Smooth muscle cell (in vitro differentiated cells): ENCODE data around the gene GDF10. TPM values are rescaled to one million over a fixed set of nuclear protein-coding genes. Genes with fewer than 3 reads are reported as not detected.

Experiments
- DNase-seq: peaks from one replicate; lab custom pipeline; 2025; ENCODE audit not compliant: unreplicated experiment; lab: John Stamatoyannopoulos, UW
- H2AFZ ChIP-seq: fragments of 200-600 bp; sonication (generic); 2 replicates; pipeline ENCODE4 v1.6.0; 2016; ENCODE audit warnings: antibody characterized with exemption, low read depth, mild to moderate bottlenecking
- H3F3A ChIP-seq: fragments of 200-600 bp; sonication (generic); 2 replicates; pipeline ENCODE4 v1.6.0; 2017; ENCODE audit warnings: antibody characterized with exemption, low read depth
- H3K27ac ChIP-seq: fragments of 200-600 bp; sonication (generic); 2 replicates; pipeline ENCODE4 v1.5.1; 2016; ENCODE audit warnings: low read depth, mild to moderate bottlenecking
- H3K27me3 ChIP-seq: fragments of 200-600 bp; sonication (generic); 2 replicates; pipeline ENCODE4 v1.6.1; 2016; ENCODE audit warnings: low read depth, mild to moderate bottlenecking
- H3K36me3 ChIP-seq: fragments of 200-600 bp; sonication (generic); 2 replicates; pipeline ENCODE4 v1.5.1; 2016; ENCODE audit warnings: low read depth
- H3K4me1 ChIP-seq: fragments of 200-600 bp; sonication (generic); 2 replicates; pipeline ENCODE4 v1.5.1; 2016; ENCODE audit warnings: low read depth
- H3K4me2 ChIP-seq: fragments of 200-600 bp; sonication (generic); 2 replicates; pipeline ENCODE4 v1.6.0; 2016; ENCODE audit warnings: mild to moderate bottlenecking
- H3K4me3 ChIP-seq: fragments of 200-600 bp; sonication (generic); 2 replicates; pipeline ENCODE4 v1.5.1; 2016; ENCODE audit warnings: mild to moderate bottlenecking
- H3K79me2 ChIP-seq: fragments of 200-600 bp; sonication (generic); 2 replicates; pipeline ENCODE4 v1.6.0; 2016; ENCODE audit warnings: low read depth, mild to moderate bottlenecking
- H3K9ac ChIP-seq: fragments of 200-600 bp; sonication (generic); 2 replicates; pipeline ENCODE4 v1.6.0; 2016; ENCODE audit warnings: low read depth
- H3K9me3 ChIP-seq: fragments of 200-600 bp; sonication (generic); replicated peaks from 2 replicates; pipeline ENCODE4 v1.5.1; 2016; ENCODE audit warnings: low read depth
- H4K20me1 ChIP-seq: fragments of 200-600 bp; sonication (generic); 2 replicates; pipeline ENCODE4 v1.6.0; 2016; ENCODE audit warnings: low read depth
- WGBS: methylation state at CpG from one replicate; pipeline ENCODE4 v1.1.7; 2016; ENCODE audit warnings: low lambda C conversion rate; 5-methylcytosine and 5-hydroxymethylcytosine counted together
- polyA plus RNA-seq: library from polyadenylated mRNA; unstranded; fragments of >200 nt; fragmentation: Nextera tagmentation; extraction: Ambion mirVana; gene quantifications from 2 replicates; pipeline ENCODE4 v1.2.1, GENCODE V29; 2016
- total RNA-seq: library from RNA; depleted of rRNA; stranded (reverse); fragments of >200 nt; gene quantifications from 2 replicates; pipeline ENCODE4 v1.2.3, GENCODE V29; 2014
- TF ChIP-seq, protein P1 (sequence below): fragments of 200-600 bp; sonication (generic); IDR thresholded peaks from 2 replicates; pipeline ENCODE4 v1.5.1; 2017; ENCODE audit warnings: borderline replicate concordance, mild to moderate bottlenecking, antibody characterized with exemption; ENCODE audit not compliant: insufficient read depth, poor library complexity, severe bottlenecking

GDF10 gene
- total and polyA plus RNA-seq, 2 experiments from 2014 or later = 0.58 to 1.5 TPM

DNA sequence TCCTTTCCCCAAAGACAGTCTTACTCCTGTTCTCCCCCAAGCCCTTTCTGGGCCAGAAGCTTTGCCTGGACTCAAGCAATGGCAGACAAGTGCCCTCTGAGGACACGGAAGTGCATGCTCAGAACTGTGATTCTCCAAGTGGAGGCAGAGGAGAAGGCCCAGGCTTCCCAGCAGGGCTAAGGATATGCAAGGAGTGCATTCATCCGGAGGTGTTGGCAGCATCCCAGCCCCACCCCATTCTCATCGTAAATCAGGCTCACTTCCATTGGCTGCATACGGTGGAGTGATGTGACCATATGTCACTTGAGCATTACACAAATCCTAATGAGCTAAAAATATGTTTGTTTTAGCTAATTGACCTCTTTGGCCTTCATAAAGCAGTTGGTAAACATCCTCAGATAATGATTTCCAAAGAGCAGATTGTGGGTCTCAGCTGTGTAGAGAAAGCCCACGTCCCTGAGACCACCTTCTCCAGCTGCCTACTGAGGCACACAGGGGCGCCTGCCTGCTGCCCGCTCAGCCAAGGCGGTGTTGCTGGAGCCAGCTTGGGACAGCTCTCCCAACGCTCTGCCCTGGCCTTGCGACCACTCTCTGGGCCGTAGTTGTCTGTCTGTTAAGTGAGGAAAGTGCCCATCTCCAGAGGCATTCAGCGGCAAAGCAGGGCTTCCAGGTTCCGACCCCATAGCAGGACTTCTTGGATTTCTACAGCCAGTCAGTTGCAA is 46.7 kb downstream of the GDF10 start:
- Histone ChIP-seq H3K9me3 (no peaks in the 10 kb centered on the region), H3K4me1 (no peaks in the 10 kb centered on the region), H4K20me1 (no peaks in the 10 kb centered on the region), H3K4me3 (no peak overlapping the region), H3K27me3 (no peaks in the 10 kb centered on the region), H3K4me2 (no peak overlapping the region), H3K36me3 (no peaks in the 10 kb centered on the region), H3K27ac (no peak overlapping the region), H3F3A (no peaks in the 10 kb centered on the region), H3K79me2 (no peaks in the 10 kb centered on the region), H2AFZ (no peak overlapping the region), H3K9ac (no peak overlapping the region)
- WGBS = 84% methylated on average over 13 of the region's 13 CpGs
- TF ChIP-seq, protein P1, sequence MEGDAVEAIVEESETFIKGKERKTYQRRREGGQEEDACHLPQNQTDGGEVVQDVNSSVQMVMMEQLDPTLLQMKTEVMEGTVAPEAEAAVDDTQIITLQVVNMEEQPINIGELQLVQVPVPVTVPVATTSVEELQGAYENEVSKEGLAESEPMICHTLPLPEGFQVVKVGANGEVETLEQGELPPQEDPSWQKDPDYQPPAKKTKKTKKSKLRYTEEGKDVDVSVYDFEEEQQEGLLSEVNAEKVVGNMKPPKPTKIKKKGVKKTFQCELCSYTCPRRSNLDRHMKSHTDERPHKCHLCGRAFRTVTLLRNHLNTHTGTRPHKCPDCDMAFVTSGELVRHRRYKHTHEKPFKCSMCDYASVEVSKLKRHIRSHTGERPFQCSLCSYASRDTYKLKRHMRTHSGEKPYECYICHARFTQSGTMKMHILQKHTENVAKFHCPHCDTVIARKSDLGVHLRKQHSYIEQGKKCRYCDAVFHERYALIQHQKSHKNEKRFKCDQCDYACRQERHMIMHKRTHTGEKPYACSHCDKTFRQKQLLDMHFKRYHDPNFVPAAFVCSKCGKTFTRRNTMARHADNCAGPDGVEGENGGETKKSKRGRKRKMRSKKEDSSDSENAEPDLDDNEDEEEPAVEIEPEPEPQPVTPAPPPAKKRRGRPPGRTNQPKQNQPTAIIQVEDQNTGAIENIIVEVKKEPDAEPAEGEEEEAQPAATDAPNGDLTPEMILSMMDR = no peak
- no peak for DNase-seq

DNA sequence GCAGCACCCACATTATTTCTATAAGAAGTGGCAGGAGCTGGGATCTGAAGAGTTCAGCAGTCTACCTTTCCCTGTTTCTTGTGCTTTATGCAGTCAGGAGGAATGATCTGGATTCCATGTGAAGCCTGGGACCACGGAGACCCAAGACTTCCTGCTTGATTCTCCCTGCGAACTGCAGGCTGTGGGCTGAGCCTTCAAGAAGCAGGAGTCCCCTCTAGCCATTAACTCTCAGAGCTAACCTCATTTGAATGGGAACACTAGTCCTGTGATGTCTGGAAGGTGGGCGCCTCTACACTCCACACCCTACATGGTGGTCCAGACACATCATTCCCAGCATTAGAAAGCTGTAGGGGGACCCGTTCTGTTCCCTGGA is 47.3 kb downstream of the GDF10 start:
- 92% methylated on average over 4 of the region's 4 CpGs for WGBS
- no peak overlapping the region for H3K27ac ChIP-seq

DNA sequence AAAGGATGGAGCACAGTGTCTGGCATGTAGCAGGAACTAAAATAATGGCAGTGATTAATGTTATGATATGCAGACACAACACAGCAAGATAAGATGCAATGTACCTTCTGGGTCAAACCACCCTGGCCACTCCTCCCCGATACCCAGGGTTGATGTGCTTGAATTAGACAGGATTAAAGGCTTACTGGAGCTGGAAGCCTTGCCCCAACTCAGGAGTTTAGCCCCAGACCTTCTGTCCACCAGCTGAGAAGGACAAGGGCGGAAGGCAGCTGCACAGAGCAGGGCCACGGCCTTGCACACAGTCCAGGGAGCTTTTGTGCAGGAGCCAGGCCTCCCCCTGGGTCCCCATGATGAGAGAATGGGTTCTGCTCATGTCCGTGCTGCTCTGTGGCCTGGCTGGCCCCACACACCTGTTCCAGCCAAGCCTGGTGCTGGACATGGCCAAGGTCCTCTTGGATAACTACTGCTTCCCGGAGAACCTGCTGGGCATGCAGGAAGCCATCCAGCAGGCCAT is 48.2 kb downstream of the GDF10 start, which contains the start of gene RBP3:
Gene RBP3, plus strand, starts transcription at position 226 of the 514 bp plus-strand sequence. Its CDS starts 122 bp downstream, at position 348.
- no peak within 1 kb of the TSS for H3K9ac ChIP-seq
- TF ChIP-seq, protein P1 = no peak
- no peak within 1 kb of the TSS for H3K4me3 ChIP-seq
- H3K4me2 ChIP-seq = no peak within 1 kb of the TSS
- no peaks in the 10 kb centered on the region for H4K20me1 ChIP-seq
- 81% methylated on average over 5 of the region's 5 CpGs for WGBS
- no peak within 1 kb of the TSS for H3K27ac ChIP-seq
- no peaks in the 10 kb centered on the region for H3F3A ChIP-seq
- no peak within 1 kb of the TSS for H2AFZ ChIP-seq
- DNase-seq = no peak
- no peaks in the 10 kb centered on the region for H3K4me1 ChIP-seq
- no peaks in the 10 kb centered on the region for H3K27me3 ChIP-seq
- H3K36me3 ChIP-seq = no peaks in the 10 kb centered on the region
- no peaks in the 10 kb centered on the region for H3K79me2 ChIP-seq
- H3K9me3 ChIP-seq = no peaks in the 10 kb centered on the region

More for the DNA sequence above, 47.3 kb downstream of the GDF10 start:
- Histone ChIP-seq H3K4me2 (no peak overlapping the region), H3K4me3 (no peak overlapping the region), H3K4me1 (no peaks in the 10 kb centered on the region), H3K79me2 (no peaks in the 10 kb centered on the region), H4K20me1 (no peaks in the 10 kb centered on the region), H3K9me3 (no peaks in the 10 kb centered on the region), H3K9ac (no peak overlapping the region), H3K36me3 (no peaks in the 10 kb centered on the region), H3K27me3 (no peaks in the 10 kb centered on the region), H3F3A (no peaks in the 10 kb centered on the region), H2AFZ (no peak overlapping the region)
- DNase-seq = no peak
- TF ChIP-seq, protein P1 = no peak
